H1 (cell line): Measurements from ENCODE around the gene TTC28.

Source experiments
- BCL11A ChIP-seq, 2 experiments: IDR thresholded peaks; one replicate each; pipeline ENCODE4 v1.6.1; 2011; ENCODE audit warnings: low read depth in 2 of 2, low read length in 2 of 2, mild to moderate bottlenecking in 2 of 2
- CTCF ChIP-seq, 3 experiments: IDR thresholded peaks; 1 replicate in 2 of 3; 2 replicates in 1 of 3; pipeline versions ENCODE4 v1.5.1 to v1.6.1; 2011; ENCODE audit warnings: low read length in 3 of 3, mild to moderate bottlenecking in 3 of 3, inconsistent platforms in 2 of 3, low read depth in 1 of 3, moderate library complexity in 1 of 3; ENCODE audit not compliant: insufficient read depth in 1 of 3; ENCODE audit errors: control extremely low read depth in 1 of 3
- EP300 ChIP-seq, 2 experiments: IDR thresholded peaks; 1 replicate in 1 of 2; 2 replicates in 1 of 2; pipeline ENCODE4 v1.6.1; 2011 to 2012; ENCODE audit warnings: low read depth in 2 of 2, low read length in 2 of 2, mild to moderate bottlenecking in 2 of 2, borderline replicate concordance in 1 of 2, inconsistent platforms in 1 of 2, moderate library complexity in 1 of 2
- PHF8 ChIP-seq: fragments of 200-600 bp; sonication (generic); conservative IDR thresholded peaks from 2 replicates; pipeline ENCODE4 v1.7.1; 2012; ENCODE audit warnings: low read depth, mild to moderate bottlenecking, inconsistent platforms, low read length, moderate library complexity
- POLR2A ChIP-seq, 2 experiments: IDR thresholded peaks; 1 replicate in 1 of 2; 2 replicates in 1 of 2; pipeline ENCODE4 v1.6.1; 2011; ENCODE audit warnings: low read depth in 2 of 2, low read length in 2 of 2, mild to moderate bottlenecking in 2 of 2; ENCODE audit errors: control extremely low read depth in 1 of 2
- POLR2AphosphoS5 ChIP-seq: IDR thresholded peaks from 2 replicates; pipeline ENCODE4 v1.6.1; 2011; ENCODE audit warnings: low read depth, low read length
- YY1 ChIP-seq: IDR thresholded peaks from 2 replicates; pipeline ENCODE4 v1.6.1; 2011; ENCODE audit warnings: low read depth, mild to moderate bottlenecking, low read length

DNA sequence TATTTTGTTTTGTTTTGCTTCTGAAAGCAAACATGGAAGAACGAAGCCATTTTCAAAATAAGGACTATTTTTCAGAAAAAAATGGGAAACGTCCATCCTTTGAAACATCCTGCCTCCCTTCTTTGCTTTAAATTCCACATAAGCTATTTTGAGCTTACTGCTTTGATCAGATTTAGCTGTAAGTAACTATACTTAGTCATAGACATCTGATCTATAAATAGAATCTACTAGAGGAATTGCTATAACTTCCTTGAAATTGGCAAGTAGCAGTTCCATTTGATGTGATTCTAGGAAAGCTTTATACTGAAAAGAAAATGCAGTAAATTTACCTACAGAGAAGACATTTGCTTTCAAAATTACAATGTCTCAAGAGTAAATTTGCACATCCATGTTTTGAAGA, 305.8 kb downstream of the TTC28 start:
- no peak for TF ChIP-seq CTCF (IDR thresholded peaks at IDR 0.05; ENCODE audit: control extremely low read depth in 1 of 3, insufficient read depth in 1 of 3, low read depth in 1 of 3, low read length in 3 of 3)
- TF ChIP-seq PHF8: no peak
- TF ChIP-seq BCL11A (IDR thresholded peaks at IDR 0.05; ENCODE audit: low read depth in 2 of 2, low read length in 2 of 2): no peak
- TF ChIP-seq POLR2A (IDR thresholded peaks at IDR 0.05; ENCODE audit: control extremely low read depth in 1 of 2, low read depth in 2 of 2, low read length in 2 of 2): no peak
- TF ChIP-seq POLR2AphosphoS5: no peak
- no peak for TF ChIP-seq EP300 (IDR thresholded peaks at IDR 0.05; ENCODE audit: borderline replicate concordance in 1 of 2, low read depth in 2 of 2, low read length in 2 of 2)
- no peak for TF ChIP-seq YY1
